Stimulated activated CD8-positive, alpha-beta memory T cell treated with anti-CD3 and anti-CD28 coated beads, Interleukin-4, amount 100 ng/mL, for 48 hours (primary cell): ENCODE measurements around the gene THRB.
A peak's percentile ranks its signal among the peaks of the same experiment; 100 is the strongest.

ENCODE experiments used
- DNase-seq: peaks from one replicate; pipeline ENCODE4 v3.0.0-alpha.2; 2020

The THRB gene

DNA sequence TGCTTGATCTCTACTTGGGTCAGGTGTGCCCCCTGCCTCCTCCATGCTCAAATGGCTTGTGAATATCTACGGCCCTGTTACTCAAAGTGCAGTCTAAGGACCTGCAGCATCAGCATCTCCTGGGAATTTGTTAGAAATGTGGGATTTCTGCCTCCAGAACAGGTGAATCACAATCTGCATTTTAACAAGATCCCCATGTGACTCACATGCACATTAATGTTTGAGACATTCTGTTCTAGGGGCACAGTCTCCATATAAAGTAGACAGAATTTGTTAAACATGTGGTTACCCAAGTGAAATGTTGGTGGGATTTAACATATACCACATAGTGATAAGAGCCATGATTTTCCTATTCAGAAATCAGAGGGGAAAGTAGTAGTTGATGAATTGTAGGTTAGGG, 293.3 kb downstream of the THRB start:
- DNase-seq, result no peak

DNA sequence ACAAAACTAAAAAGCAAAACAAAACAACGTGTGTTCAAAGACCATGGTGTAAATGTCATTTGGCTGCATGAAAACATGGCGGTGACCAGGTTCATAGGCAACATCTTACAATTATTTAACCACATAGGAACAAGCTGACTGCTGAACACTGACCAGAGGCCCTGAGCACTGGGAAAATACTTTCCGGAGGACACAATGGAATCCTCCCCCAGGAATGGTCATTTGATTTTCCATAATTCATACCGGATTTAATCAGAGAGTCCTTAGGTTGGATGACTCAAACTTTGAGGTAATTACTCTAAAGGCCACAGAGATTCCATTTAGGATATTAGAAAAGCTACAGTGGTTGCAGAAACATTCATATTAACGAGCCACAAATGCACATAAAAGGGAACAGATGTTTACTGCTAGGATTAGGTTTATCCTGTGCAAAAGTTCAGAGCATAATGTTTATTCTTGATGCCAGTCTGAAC, 294.8 kb downstream of the THRB start:
- no peak for DNase-seq

DNA sequence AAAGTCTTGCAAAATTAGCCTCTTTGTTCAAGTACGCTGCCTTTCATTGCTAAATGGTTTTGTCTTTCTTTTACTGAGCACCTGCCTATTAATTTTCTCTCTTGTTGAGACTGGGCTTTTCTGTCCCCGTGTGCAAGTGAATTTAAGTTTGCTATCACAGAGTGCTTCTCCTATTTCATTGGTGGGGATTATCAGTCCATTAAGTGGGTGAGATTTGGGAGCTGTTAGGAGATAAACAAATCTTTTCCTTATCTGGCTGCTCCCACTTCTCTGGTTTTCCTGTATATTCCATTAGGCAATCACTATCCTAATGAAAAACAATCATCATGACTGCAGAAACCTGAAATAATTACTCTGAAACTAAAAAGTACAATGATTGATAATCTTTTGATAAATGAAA, 295.4 kb downstream of the THRB start:
- no peak for DNase-seq

DNA sequence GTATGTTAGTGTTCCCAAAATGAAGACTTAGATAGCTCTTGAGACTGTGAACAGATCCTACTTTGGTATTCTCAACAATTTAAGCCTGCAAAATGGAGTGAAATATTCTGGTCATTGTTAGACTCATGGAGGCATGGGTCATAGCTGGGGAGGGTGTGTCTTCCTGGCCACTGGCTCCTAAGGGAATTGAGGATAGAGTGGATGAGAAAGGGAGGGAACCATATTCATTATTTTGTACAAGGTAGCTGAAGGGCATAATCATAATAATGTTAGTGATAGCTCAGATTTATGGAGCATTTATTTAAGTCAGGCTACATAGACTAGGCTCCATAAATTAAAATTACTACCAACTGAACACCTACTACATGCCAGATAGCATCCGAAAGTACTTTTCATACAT, 295.9 kb downstream of the THRB start:
- no peak for DNase-seq

DNA sequence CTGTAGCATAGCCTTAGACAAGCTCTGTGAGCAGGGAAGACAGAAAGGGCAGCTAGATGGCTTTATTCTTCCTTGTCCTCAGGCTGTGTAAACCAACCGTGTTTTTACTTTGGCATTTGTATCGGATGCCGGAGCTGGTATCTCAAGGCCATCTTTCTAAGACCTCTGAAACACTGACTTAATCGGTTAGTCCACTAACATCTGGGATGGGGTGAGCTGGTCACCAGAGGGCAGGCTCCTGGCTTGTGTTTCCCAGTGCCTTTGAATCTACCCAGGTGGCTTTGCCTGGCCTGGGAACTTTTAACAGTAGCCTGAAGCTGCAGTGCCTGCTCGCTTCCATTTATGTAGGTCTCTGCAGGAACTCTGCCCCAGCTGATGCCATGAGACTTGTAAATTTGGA, 296.8 kb downstream of the THRB start:
- DNase-seq, result no peak

DNA sequence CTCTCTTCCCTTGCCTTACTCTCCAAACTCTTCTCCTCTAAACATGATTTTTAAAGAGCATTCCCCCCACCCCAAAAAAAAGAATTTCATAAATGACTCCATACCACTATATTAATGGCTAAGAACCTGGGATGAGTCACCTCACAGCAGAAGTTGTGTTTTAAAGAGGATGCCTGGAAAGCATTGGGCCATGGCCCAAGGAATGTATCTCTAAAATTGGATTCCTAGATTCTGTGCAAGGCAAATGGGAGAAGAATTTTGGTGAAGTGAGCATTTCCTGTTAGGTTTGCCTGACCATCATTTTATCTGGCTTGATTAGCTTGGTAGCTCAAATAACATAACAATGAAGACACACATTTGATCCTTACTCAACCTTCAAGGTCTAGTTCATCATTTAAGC, 298.1 kb downstream of the THRB start:
- no peak for DNase-seq

DNA sequence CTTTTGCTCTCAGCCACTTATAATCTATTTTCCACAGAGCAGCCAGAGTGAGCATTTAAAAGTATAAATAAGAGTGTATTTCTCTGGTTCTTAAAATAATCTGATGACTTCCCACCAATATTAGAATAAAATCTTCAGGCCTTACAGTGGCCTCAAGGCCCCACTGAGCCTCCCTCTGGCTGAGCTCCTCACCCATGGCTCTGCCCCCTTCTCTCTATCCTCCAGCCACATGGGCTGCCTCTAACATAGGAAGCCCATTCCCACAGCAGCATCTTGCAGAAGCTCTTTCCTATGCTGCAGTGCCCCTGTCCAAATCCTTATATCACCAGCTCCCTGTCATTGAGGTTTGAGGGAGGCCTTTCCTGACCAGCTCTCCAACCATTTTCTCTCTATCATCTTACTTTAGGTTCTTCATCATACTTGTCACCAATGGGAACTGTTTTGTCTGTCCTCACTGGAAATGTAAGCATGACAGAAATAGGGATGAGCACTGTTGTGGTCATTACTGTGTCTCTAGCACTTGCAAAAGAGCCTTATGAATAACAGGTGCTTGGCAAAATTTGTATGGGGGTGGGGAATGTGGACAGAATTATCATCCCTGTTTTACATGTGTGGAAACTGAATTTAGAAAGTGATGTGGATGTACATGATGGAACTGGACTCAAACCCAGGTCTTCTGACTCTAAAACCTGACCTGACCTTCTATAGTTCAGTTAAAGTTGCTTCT, 299.0 kb downstream of the THRB start:
- DNase-seq, result no peak

- DNase-seq, result no peak
Observed at GRCh38 chr3:24192469-24193056, 302.1 kb downstream of the THRB start.

GRCh38 chr3:24191801-24192403, 302.7 kb downstream of the THRB start:
- DNase-seq, result no peak

GRCh38 chr3:24190256-24190655, 304.4 kb downstream of the THRB start:
- DNase-seq, result no peak

DNA sequence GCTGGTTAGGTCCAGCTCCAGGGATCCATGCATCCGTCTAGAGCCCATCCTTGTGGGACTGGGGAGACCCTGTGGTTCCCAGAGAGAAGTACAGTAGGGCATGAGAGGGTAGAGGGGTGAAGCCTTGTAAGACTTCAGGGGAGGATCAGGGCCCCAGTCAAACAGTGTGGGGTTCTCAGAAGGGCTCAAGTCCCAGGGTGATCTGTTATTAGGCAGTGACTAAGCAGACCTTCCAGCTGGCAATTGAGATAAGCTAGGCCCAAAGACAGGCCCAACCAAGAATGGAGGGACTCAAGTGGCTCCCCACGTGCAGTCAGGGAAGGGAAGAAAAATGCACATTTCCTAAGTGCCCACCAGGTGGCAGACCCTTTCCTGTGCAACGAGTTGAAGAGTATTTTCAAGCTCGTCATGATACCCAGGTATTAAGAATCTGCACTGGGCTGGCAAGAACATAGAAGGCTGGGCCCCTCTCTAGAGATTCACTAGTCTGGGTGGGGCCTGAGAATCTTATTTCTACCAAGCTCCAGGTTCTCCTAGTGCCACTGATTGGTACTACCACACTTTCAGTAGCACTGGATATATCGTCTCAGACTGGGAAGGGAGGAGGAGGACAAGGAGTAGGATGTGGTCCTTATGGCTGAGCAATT, 308.8 kb downstream of the THRB start:
- DNase-seq, result peak; percentile 36

GRCh38 chr3:24184528-24185176, 310.0 kb downstream of the THRB start:
- no peak for DNase-seq

GRCh38 chr3:24182756-24183155, 311.9 kb downstream of the THRB start:
- no peak for DNase-seq

- no peak for DNase-seq
Observed at GRCh38 chr3:24181256-24181655, 313.4 kb downstream of the THRB start.

- no peak for DNase-seq
Observed at GRCh38 chr3:24180616-24181015, 314.0 kb downstream of the THRB start.

DNA sequence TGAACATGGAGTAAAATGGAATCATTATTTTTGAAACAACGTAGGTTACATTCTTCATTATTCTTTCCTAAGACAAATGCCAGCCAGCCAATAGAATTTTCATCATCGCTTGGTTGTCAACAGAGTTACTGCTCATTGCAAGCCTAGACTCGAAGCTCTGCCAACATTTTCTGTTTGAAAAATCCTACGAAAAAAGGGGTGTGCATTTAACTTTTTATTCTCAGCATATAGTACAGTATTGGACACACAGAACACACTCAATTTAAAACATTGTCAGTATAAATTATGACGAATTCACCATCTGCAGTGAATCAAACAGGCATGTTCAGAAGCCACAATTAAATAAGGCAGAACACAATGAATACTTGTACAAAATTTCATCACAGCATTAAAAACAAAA, 317.4 kb downstream of the THRB start:
- no peak for DNase-seq

DNA sequence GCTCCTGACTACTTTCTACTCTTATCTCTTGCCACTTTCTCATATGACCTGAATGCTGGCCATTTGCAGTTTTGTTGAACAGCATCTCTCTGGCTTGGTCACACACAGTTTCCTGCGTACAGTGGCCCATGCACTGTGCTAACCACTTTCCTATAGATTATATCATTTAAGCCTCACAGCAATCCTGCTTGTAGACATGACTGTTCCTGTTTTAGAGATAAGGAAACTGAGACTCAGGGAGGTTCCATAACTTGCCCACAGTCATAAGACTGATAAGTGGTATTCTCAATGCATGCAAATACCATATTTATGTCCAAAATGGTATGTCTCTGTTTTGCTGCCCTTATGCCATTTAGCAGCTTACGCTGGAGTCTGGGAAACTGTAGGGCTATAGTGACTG, 320.0 kb downstream of the THRB start:
- DNase-seq, result no peak

DNA sequence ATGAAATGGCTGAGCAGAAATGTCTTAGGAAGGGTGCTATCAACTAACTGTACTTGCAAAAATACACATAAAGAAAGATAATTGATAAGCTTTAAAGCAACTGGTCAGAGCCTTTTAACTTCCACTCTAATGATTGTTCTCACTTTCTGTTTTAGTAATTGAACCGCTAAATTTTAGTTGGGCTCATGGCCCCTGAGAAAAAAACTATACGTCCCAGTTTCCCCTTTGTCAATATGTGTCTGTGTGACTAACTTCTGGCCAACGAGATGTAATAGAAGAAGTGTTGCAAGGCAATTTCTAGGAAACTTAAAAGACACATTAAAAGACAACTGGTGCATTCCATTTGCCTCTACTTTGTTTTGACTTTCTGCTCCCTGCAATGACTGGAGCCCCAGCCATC, 325.7 kb downstream of the THRB start:
- DNase-seq, result no peak

DNA sequence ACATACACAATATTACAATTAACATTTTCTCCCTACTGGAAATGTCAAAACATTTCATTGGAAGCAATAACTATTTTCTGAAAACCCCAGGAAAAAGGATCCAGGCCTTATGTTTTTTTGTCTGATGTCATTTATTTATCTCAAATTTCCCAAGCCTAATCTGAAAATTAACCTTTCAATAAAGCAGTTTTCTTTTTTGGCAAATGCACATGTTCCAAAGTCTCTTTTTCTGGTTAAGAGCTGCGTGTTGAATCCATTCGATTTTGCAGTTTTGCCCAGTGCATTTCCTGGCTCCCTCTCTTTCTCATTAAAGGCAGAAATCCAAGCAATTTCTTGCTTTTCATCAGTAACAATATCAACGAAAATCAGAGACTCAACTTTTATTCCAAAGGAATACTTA, 327.2 kb downstream of the THRB start:
- DNase-seq, result no peak

DNA sequence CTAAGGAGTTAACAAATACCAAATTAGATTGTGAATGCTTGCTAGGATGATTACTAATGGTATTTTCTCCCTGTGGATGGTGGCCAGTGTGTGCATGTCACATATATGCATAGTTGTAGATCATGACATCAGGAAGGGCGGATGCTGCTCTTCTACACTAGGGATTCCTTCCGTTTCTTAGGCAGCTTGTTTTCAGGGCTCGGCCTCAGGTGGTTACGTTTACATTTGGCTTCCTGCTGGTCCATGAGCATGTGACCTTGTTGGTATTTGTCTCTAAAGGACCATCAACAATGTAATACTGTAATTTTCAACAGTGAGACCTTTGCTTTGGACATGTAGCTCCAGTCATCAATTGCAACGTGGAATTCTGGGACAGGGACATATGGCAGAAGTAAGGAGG, 328.1 kb downstream of the THRB start:
- no peak for DNase-seq

- DNase-seq, result no peak
Observed at GRCh38 chr3:24165603-24165982, 329.1 kb downstream of the THRB start.

DNA sequence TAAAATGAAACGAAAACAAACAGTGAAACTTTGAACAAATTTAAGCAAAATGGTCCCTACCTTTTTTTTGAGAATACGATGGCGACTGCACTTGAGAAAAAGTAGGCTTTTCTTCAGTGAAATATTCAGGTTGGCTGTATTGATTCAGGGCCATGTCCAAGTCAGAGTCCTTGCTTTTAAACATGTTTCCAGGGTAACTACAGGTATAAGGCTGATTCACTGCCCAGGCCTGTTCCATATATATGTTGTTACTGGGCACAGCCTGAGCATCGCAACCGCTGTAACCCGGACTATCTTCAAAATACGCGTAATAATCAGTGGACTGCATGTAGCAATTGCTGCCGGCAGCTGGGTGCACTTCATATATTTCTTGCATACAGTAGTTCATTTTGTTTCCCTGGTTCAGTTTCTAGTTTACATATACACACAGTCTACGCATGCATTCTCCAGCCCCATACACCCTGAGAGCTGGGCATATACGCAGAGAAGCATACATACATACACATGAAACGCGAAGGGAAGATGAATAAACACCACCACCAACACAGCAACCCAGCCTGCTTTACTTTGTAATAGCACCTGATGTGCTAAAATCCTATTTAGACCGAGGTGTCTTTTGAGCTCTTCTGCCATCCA, 329.6 kb downstream of the THRB start:
- no peak for DNase-seq

- no peak for DNase-seq
Observed at GRCh38 chr3:24162929-24163328, 331.7 kb downstream of the THRB start.
